Loucy (cell line): ENCODE results near the gene FOXRED2.

Experiments used
- H2AFZ ChIP-seq: fragments of 200-600 bp; sonication (generic); 2 replicates; pipeline ENCODE4 v1.6.0; 2016; ENCODE audit warnings: antibody characterized with exemption, mild to moderate bottlenecking, low read length, moderate library complexity
- H3F3A ChIP-seq: fragments of 200-600 bp; 2 replicates; pipeline ENCODE4 v1.6.0; 2016; ENCODE audit warnings: antibody characterized with exemption, low read depth, mild to moderate bottlenecking
- H3K27me3 ChIP-seq: fragments of 200-600 bp; sonication (generic); 2 replicates; pipeline ENCODE4 v1.6.1; 2014; ENCODE audit warnings: low read length, mild to moderate bottlenecking; ENCODE audit not compliant: insufficient read depth, poor library complexity, severe bottlenecking
- H3K36me3 ChIP-seq: fragments of 200-600 bp; sonication (generic); 2 replicates; pipeline ENCODE4 v1.6.1; 2016; ENCODE audit warnings: low read length; ENCODE audit not compliant: insufficient read depth
- H3K4me1 ChIP-seq: fragments of 200-600 bp; sonication (generic); 2 replicates; pipeline ENCODE4 v1.5.1; 2014; ENCODE audit warnings: low read length, mild to moderate bottlenecking; ENCODE audit not compliant: insufficient read depth, poor library complexity, severe bottlenecking
- H3K4me2 ChIP-seq: fragments of 200-600 bp; sonication (generic); 2 replicates; pipeline ENCODE4 v1.6.0; 2014; ENCODE audit warnings: antibody characterized with exemption, low read length, low read depth, mild to moderate bottlenecking; ENCODE audit not compliant: poor library complexity, severe bottlenecking
- H3K4me3 ChIP-seq: fragments of 200-600 bp; sonication (generic); 2 replicates; pipeline ENCODE4 v1.5.1; 2014; ENCODE audit warnings: low read length, mild to moderate bottlenecking, mixed read lengths; ENCODE audit not compliant: poor library complexity, severe bottlenecking
- H3K79me2 ChIP-seq: fragments of 200-600 bp; sonication (generic); 2 replicates; pipeline ENCODE4 v1.6.1; 2014; ENCODE audit warnings: low read length; ENCODE audit not compliant: insufficient read depth
- H3K9ac ChIP-seq: fragments of 200-600 bp; sonication (generic); 2 replicates; pipeline ENCODE4 v1.6.0; 2014; ENCODE audit warnings: mild to moderate bottlenecking, low read depth, low read length, moderate library complexity; ENCODE audit not compliant: poor library complexity, severe bottlenecking
- H3K9me2 ChIP-seq: fragments of 200-600 bp; sonication (generic); replicated peaks from 2 replicates; pipeline ENCODE4 v1.6.1; 2016; ENCODE audit warnings: low read depth, low read length, mixed read lengths
- H3K9me3 ChIP-seq: fragments of 200-600 bp; sonication (generic); 2 replicates; pipeline ENCODE4 v1.6.1; 2014; ENCODE audit warnings: mild to moderate bottlenecking, antibody characterized with exemption, low read length, low read depth; ENCODE audit not compliant: insufficient read depth
- H4K20me1 ChIP-seq: fragments of 200-600 bp; sonication (generic); 2 replicates; pipeline ENCODE4 v1.6.0; 2014; ENCODE audit warnings: antibody characterized with exemption, low read length, mild to moderate bottlenecking; ENCODE audit not compliant: insufficient read depth, poor library complexity, severe bottlenecking
- EZH2phosphoT487 ChIP-seq: fragments of 200-600 bp; IDR thresholded peaks from 2 replicates; pipeline ENCODE4 v1.6.1; 2018; ENCODE audit warnings: antibody characterized with exemption, mild to moderate bottlenecking, moderate library complexity, borderline replicate concordance
- TF ChIP-seq, protein P1 (sequence below): fragments of 200-600 bp; sonication (generic); conservative IDR thresholded peaks from 2 replicates; pipeline ENCODE4 v1.5.1; 2014; ENCODE audit warnings: mild to moderate bottlenecking, antibody characterized with exemption, low read length

FOXRED2 gene

DNA sequence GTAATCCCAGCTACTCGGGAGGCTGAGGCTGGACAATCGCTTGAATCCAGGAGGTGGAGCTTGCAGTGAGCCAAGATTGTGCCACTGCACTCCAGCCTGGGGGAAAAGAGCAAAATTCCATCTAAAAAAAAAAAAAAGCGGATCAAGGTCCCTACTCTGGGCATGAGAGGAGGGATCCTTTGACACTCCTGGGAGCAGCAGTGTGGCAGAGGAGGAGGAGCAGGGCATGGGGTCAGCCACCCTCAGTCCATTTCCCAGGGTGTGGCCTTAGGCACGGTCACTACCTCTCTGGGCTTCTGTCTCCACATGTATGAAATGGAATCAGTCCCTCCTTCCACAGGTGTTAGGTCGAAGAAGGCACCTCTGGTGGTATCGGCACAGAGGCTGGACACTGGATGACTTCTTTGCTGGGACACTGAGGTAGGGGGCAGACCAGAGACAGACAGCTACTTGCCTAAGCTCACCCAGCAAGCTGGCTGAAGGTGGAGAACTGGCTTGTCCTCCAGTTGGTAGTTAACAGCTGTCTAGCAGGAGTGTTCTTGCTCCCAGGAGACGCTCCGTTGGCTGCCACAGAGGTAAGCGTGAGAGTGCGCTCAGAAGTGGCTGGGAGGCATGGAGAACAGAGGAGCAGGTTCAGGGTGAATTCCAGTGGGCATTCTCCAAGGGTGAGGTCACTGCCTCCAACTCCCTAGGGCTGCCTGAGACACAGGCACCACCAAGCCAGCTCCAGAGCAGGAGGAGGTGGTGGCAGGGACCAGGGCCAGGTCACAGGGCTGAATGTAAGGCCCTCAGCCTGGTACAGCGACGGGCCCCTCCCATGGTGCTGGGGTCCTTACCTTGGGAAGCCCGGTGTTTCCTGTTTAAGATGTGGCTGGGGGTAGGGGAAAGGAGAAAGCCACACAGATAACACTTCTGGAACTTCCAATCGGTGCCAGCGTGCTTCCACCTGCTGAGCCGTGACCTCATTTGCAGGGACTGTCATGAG, 44.9 kb downstream of the FOXRED2 start:
- TF ChIP-seq, protein P1, sequence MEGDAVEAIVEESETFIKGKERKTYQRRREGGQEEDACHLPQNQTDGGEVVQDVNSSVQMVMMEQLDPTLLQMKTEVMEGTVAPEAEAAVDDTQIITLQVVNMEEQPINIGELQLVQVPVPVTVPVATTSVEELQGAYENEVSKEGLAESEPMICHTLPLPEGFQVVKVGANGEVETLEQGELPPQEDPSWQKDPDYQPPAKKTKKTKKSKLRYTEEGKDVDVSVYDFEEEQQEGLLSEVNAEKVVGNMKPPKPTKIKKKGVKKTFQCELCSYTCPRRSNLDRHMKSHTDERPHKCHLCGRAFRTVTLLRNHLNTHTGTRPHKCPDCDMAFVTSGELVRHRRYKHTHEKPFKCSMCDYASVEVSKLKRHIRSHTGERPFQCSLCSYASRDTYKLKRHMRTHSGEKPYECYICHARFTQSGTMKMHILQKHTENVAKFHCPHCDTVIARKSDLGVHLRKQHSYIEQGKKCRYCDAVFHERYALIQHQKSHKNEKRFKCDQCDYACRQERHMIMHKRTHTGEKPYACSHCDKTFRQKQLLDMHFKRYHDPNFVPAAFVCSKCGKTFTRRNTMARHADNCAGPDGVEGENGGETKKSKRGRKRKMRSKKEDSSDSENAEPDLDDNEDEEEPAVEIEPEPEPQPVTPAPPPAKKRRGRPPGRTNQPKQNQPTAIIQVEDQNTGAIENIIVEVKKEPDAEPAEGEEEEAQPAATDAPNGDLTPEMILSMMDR, result no peak
- H3K9ac ChIP-seq, result no peak overlapping the region
- no peaks in the 10 kb centered on the region for H3K36me3 ChIP-seq
- H3K9me2 ChIP-seq, result no peaks in the 10 kb centered on the region
- no peaks in the 10 kb centered on the region for H3K79me2 ChIP-seq
- H3K4me3 ChIP-seq, result no peak overlapping the region
- H3K9me3 ChIP-seq, result no peaks in the 10 kb centered on the region
- H4K20me1 ChIP-seq, result no peaks in the 10 kb centered on the region
- no peak overlapping the region for H3K4me2 ChIP-seq
- H3F3A ChIP-seq, result no peaks in the 10 kb centered on the region
- H3K4me1 ChIP-seq, result peaks cover 25% of the 10 kb centered on the region
- no peaks in the 10 kb centered on the region for H3K27me3 ChIP-seq
- H2AFZ ChIP-seq, result no peak overlapping the region

DNA sequence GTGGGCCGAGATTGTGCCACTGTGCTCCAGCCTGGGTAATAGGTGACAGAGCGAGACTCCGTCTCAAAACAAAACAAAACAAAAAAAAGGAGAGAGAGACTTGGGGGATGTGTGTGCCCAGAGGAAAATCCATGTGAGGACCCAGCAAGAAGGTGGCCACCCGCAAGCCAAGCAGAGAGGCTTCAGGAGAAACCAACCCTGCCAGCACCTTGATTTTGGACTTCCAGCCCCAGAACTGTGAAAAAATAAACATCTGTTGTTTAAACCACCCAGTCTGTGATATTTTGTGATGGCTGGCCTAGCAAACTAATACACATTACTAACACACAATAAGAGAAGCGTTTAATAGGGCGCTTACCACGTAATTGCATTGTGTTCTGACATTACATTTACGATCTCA, 46.6 kb downstream of the FOXRED2 start:
- Histone ChIP-seq H3K9me2 (no peaks in the 10 kb centered on the region), H3K4me2 (no peak overlapping the region), H3K27me3 (no peaks in the 10 kb centered on the region), H3K9me3 (no peaks in the 10 kb centered on the region), H4K20me1 (no peaks in the 10 kb centered on the region), H3K4me3 (no peak overlapping the region), H2AFZ (no peak overlapping the region), H3K9ac (no peak overlapping the region), H3F3A (0 out of 2 replicates have a peak, but pooled peaks cover 3% of the 10 kb centered on the region), H3K4me1 (peaks cover 27% of the 10 kb centered on the region), H3K79me2 (no peaks in the 10 kb centered on the region), H3K36me3 (no peaks in the 10 kb centered on the region)
- TF ChIP-seq, protein P1, result no peak
- no peak for TF ChIP-seq EZH2phosphoT487

DNA sequence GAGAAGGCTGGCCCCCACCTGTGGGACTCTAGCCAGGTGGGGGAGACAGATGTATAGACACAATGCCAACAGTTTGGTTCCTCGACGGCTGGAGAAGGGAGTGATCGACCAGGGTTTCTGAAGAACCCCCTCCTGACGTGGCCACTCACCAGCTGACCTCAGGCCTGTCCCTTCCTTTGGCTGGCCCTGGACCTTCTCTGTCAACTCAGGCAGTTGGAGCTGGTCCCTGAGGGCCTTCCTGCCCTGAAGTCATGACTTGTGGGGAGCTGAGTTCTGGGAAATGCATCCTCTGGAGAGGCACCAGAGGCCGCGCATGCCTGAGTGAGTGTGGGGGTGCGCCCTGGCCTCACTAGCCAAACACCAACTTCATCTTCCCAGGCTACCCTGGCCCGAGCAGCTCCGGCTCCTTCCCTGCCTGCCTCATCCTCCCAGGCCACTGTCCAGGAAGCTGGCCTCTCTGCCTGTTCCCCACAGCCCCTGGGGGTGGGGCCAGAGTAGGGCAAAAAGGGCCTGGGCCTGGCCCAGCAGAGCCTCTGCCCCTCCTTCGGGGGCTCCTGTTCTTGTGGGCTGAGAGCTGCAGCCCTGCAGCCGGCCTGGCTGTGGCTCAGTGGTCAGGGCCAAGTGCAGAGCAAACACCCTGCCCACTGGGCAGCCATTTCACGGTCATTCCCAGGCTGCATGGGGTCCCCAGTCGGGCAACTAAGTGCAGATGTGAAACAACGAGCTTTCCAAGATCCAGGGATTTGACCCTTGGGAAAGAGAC, 49.0 kb downstream of the FOXRED2 start:
- H3K4me2 ChIP-seq, result peak overlapping the region; percentile 8
- peak overlapping the region; percentile 53 for H3K9ac ChIP-seq
- H3K36me3 ChIP-seq, result no peaks in the 10 kb centered on the region
- no peaks in the 10 kb centered on the region for H3K27me3 ChIP-seq
- no peaks in the 10 kb centered on the region for H3K9me3 ChIP-seq
- TF ChIP-seq, protein P1, result no peak
- TF ChIP-seq EZH2phosphoT487, result no peak
- H4K20me1 ChIP-seq, result no peaks in the 10 kb centered on the region
- H3F3A ChIP-seq, result 0 out of 2 replicates have a peak, but pooled peaks cover 3% of the 10 kb centered on the region
- H2AFZ ChIP-seq, result no peak overlapping the region
- no peak overlapping the region for H3K4me3 ChIP-seq
- H3K9me2 ChIP-seq, result no peaks in the 10 kb centered on the region
- peaks cover 39% of the 10 kb centered on the region for H3K4me1 ChIP-seq
- H3K79me2 ChIP-seq, result peaks cover 9% of the 10 kb centered on the region
